GM18909 (cell line): Measurements from ENCODE around the gene EGLN2.
"Not testable (repeated sequence)": the region's sequence is repeated elsewhere in the genome, so short reads cannot be mapped to it uniquely, and the experiment has no call there.

Experiments
- ATAC-seq: cut with Tn5 transposase; IDR thresholded peaks from one replicate; pipeline ENCODE4 v1.9.1; 2021; ENCODE audit warnings: mild to moderate bottlenecking; ENCODE audit not compliant: unreplicated experiment, poor library complexity

EGLN2 gene

DNA sequence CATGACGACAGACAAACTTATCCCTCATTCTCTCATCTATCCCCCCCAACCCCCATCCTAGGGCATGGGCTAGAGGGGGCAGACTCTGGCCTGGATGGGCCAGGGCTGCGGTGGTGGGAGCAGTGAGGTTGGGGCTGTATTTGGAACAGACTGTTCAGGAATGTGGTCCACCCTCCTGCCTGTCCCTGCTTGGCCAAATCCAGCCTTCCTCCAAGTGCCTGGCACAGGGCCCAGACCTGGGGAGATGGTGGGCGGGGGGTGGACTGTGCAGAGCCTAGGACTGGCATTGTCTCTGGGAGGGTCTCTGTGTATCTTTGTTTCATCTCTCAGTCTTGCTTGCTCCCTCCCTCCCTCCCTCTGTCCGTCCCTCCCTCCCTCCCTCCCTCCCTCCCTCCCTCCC is 14.2 kb downstream of the EGLN2 start:
- ATAC-seq: no peak

GRCh38 chr19:40815223-40815622 is 16.2 kb downstream of the EGLN2 start:
- ATAC-seq: no peak

DNA sequence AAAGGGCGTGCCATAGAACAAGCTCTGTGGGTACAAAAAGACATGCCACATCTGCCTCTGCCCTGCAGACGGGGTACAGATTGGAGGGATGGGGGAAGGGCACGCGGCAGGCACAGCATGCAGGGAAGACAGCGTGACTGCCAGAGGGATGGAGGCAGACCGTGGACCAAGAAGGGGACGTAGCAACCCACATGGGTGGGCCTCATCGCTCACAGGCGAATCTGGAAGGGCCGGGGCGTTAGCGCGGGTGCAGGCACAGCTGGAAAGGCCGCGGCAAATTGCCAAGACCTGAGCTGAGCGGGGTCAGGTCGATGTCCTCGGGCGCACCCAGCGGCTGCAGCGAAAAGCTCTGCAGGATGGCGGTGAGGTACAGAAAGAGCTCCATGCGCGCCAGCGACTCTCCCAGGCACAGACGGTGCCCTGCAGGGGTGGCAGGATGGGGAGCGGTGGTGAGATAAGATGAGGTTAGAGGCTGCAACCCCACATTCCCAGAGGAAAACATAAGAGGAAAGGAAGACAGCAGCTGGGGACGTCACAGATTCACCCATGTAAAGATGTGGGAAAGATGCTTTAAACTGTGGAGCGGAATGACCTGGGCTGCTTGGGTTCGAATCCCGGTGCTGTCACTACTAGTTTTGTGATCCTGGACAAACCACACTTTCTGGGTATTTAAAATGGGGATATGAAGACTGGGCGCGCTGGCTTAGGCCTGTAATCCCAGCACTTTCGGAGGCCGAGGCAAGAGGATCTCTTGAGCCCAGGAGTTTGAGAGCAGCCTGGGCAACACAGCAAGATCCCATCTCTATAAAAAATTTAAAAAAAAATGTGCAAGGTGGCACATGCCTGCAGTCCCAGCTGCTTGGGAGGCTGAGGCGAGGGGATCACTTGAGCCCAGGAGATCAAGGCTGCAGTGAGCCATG is 19.7 kb downstream of the EGLN2 start:
- ATAC-seq: not testable (repeated sequence)

- not testable (repeated sequence) for ATAC-seq
These were observed 20.7 kb downstream of the EGLN2 start for GRCh38 chr19:40819479-40820234.

- no peak for ATAC-seq
These were observed 23.2 kb downstream of the EGLN2 start for GRCh38 chr19:40822161-40822560.

DNA sequence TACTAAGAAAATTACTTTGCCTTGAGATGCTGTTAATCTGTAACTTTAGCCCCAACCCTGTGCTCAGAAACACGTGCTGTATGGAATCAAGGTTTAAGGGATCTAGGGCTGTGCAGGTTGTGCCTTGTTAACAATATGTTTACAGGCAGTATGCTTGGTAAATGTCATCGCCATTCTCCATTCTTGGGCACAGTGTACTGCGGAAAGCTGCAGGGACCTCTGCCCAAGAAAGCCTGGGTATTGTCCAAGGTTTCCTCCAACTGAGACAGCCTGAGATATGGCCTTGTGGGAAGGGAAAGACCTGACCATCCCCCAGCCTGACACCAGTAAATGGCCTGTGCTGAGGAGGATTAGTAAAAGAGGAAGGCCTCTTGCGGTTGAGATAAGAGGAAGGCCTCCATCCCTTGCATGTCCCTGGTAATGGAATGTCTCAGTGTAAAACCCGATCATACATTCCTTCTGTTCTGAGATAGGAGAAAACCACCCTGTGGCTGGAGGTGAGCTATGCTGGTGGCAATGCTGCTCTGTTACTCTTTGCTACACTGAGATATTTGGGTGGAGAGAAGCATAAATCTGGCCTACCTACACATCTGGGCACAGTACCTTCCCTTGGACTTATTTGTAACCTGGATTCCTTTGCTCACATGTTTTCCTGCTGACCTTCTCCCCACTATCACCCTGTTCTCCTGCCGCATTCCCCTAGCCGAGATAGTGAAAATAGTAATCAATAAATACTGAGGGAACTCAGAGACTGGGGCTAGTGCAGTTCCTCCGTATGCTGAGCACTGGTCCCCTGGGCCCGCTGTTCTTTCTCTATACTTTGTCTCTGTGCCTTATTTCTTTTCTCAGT is 23.9 kb downstream of the EGLN2 start:
- not testable (repeated sequence) for ATAC-seq

GRCh38 chr19:40824916-40825315 is 25.9 kb downstream of the EGLN2 start:
- ATAC-seq: not testable (repeated sequence)

DNA sequence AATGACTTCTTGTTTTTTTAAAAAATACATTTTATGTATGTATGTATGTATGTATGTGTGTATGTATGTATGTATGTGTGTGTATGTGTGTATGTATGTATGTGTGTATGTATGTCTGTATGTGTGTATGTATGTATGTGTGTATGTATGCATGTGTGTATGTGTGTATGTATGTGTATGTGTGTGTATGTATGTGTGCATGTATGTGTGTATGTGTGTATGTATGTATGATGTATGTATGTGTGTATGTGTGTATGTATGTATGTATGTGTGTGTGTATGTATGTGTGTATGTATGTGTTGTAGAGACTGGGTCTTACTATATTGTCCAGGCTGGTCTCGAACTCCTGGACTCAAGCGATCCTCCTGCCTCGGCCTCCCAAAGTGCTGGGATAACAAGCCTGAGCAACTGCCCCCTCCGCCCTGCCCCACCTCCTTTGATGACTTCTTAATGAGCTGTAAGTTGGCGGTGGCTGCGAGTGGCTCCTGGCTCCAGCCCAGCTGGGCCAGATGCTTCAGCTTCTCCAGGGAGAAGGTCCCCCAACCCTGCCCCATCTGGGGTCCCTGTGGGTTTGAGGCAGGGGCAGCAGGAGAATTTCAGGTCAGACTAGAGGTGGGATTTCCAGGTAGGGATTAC is 26.6 kb downstream of the EGLN2 start:
- ATAC-seq: not testable (repeated sequence)

GRCh38 chr19:40826312-40826698 is 27.3 kb downstream of the EGLN2 start:
- ATAC-seq: not testable (repeated sequence)

- ATAC-seq: not testable (repeated sequence)
These were observed 27.9 kb downstream of the EGLN2 start for GRCh38 chr19:40826699-40827385.

- no peak for ATAC-seq
These were observed 28.6 kb downstream of the EGLN2 start for GRCh38 chr19:40827386-40828247.

GRCh38 chr19:40829205-40829604 is 30.2 kb downstream of the EGLN2 start:
- ATAC-seq: no peak

- not testable (repeated sequence) for ATAC-seq
These were observed 31.8 kb downstream of the EGLN2 start for GRCh38 chr19:40830741-40831140.

GRCh38 chr19:40831502-40832430 is 32.8 kb downstream of the EGLN2 start:
- no peak for ATAC-seq

DNA sequence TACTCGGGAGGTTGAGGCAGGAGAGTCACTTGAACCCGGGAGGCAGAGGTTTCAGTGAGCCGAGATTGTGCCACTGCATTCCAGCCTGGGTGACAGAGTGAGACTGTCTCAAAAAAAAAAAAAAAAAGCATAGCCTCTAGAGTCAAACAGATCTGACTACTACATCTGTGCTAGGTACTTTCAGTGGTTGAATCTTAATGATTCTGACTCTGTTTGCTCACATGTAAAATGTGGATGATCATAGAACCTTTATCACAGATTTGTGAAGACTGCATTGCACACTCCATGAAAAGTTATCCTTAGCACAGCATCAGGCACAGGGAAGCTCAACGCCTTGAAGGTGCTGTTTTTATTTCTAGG is 33.4 kb downstream of the EGLN2 start:
- ATAC-seq: not testable (repeated sequence)

GRCh38 chr19:40833728-40834533 is 34.9 kb downstream of the EGLN2 start:
- not testable (repeated sequence) for ATAC-seq
